GM12865 (cell line): Measurements from ENCODE around the gene TRAK1.

ENCODE experiments used
- DNase-seq: peaks from one replicate; pipeline ENCODE4 v3.0.0; 2010; ENCODE audit warnings: low read depth
- H3K4me3 ChIP-seq: 2 replicates; pipeline ENCODE4 v1.5.1; 2011; ENCODE audit warnings: mild to moderate bottlenecking, low read depth, low read length, control low read depth
- TF ChIP-seq, protein P1 (sequence below): IDR thresholded peaks from 2 replicates; pipeline ENCODE4 v1.5.1; 2011; ENCODE audit warnings: low read length, control low read depth, low read depth, inconsistent platforms; ENCODE audit not compliant: insufficient read depth; ENCODE audit errors: missing control alignments

Gene TRAK1

GRCh38 chr3:42133500-42134298, 42.5 kb downstream of the TRAK1 start:
- TF ChIP-seq, protein P1, sequence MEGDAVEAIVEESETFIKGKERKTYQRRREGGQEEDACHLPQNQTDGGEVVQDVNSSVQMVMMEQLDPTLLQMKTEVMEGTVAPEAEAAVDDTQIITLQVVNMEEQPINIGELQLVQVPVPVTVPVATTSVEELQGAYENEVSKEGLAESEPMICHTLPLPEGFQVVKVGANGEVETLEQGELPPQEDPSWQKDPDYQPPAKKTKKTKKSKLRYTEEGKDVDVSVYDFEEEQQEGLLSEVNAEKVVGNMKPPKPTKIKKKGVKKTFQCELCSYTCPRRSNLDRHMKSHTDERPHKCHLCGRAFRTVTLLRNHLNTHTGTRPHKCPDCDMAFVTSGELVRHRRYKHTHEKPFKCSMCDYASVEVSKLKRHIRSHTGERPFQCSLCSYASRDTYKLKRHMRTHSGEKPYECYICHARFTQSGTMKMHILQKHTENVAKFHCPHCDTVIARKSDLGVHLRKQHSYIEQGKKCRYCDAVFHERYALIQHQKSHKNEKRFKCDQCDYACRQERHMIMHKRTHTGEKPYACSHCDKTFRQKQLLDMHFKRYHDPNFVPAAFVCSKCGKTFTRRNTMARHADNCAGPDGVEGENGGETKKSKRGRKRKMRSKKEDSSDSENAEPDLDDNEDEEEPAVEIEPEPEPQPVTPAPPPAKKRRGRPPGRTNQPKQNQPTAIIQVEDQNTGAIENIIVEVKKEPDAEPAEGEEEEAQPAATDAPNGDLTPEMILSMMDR, result no peak
- no peak for DNase-seq
- no peak overlapping the region for H3K4me3 ChIP-seq

DNA sequence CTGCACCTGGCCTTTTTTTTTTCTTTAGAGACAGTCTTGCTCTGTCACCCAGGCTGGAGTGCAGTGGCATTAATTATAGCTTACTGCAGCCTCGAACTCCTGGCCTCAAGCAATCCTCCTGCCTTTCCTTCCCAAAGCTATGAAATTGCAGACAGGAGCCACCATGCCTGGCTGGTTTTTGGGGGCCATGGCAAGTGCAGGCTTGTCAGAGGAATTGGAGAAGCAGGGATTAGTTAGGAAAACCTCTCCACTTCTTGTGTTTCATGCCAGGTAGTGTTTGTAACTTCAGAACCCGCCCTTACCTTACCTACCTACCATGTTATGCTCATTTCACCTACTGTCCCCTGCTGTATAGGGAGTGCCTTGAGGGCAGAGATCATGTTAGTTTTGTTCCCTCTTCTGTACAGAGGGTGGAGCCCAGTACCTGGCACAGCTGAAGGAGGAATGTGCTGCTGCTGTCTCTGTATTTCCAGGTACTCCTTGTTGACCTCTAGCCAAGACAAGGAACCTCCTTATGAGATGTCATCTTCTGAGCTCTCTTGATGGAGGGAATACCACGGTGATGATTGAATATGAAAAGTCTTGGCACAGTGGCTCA, 43.8 kb downstream of the TRAK1 start:
- no peak for DNase-seq
- H3K4me3 ChIP-seq, result no peak overlapping the region
- TF ChIP-seq, protein P1, result no peak

DNA sequence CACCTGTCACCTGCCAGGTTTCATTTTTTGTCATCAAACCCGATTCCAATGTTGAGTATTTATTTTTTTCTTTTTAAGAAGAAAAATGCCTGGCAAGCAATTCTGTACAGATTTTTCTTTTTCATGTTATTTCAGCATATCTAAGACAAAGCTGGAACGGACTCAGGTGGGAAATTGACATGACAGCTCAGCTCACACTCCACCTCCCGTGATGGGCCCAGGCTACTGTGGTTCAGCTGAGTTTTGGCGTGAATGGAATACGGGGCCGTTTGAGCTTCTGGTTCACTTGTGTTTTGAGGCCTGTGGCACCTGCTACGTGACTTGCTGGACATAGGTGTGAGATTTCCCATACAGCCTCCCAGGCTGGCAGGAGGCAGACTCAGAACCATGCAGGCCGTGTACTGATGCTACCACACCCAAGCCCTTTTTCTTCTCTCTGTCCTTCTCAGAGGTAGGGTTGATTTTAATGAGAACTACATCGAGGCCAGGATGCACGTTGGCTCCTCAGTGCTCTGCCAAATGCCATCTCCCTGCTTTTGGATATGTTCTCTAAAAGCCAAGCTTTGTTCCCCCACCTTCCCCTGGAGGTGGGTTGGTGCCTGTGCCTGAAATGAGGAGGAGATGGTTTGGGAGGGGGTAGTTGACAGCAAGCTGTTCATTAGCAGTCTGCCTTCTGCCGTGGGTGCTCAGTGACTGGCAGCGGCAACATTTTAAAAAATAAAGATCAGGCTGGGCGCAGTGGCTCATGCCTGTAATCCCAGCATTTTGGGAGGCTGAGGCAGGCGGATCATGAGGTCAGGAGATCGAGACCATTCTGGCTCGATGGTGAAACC, 48.7 kb downstream of the TRAK1 start:
- TF ChIP-seq, protein P1, result no peak
- no peak for DNase-seq
- H3K4me3 ChIP-seq, result no peak overlapping the region

GRCh38 chr3:42140665-42141203, 49.6 kb downstream of the TRAK1 start:
- H3K4me3 ChIP-seq, result no peak overlapping the region
- no peak for DNase-seq
- TF ChIP-seq, protein P1, result no peak

GRCh38 chr3:42143440-42143839, 52.3 kb downstream of the TRAK1 start:
- TF ChIP-seq, protein P1, result no peak
- no peak overlapping the region for H3K4me3 ChIP-seq
- DNase-seq, result no peak

GRCh38 chr3:42144209-42144608, 53.1 kb downstream of the TRAK1 start:
- no peak overlapping the region for H3K4me3 ChIP-seq
- TF ChIP-seq, protein P1, result no peak
- DNase-seq, result no peak
